GM12878 (cell line): ENCODE data around the gene TNFSF8. TPM values are rescaled to one million over a fixed set of nuclear protein-coding genes. Genes with fewer than 3 reads are reported as not detected.
A peak's percentile ranks its signal among the peaks of the same experiment; 100 is the strongest.

Experiments used
- ATAC-seq: fragments of 200-7000 bp; cut with Tn5 transposase; 3 replicates; pipeline ENCODE4 v1.9.1; 2020; ENCODE audit warnings: mild to moderate bottlenecking, moderate library complexity
- BruUV-seq: library from RNA; stranded (reverse); fragments of 400-500 nt; replicated peaks from 2 replicates; lab custom pipeline; 2021; lab: Mats Ljungman, UMichigan
- CTCF ChIA-PET: fragments of 300-600 bp; sonication (Branson Sonifier 250); formaldehyde crosslinking; extraction: SDS; loops from one replicate; lab custom pipeline; 2021; ENCODE audit warnings: inconsistent platforms; lab: Yijun Ruan, JAX
- POLR2A ChIA-PET: fragments of 350-600 bp; formaldehyde crosslinking; extraction: SDS; loops from one replicate; lab custom pipeline; 2021; ENCODE audit warnings: inconsistent platforms; lab: Charles Lee
- RAD21 ChIA-PET: fragments of 300-600 bp; sonication (Branson Sonifier 250); formaldehyde crosslinking; loops from one replicate; lab custom pipeline; 2023; ENCODE audit warnings: antibody characterized with exemption; ENCODE audit not compliant: unreplicated experiment; lab: Charles Lee
- SMC1A ChIA-PET: fragments of 300-600 bp; sonication (Branson Sonifier 250); formaldehyde crosslinking; loops from one replicate; lab custom pipeline; 2023; ENCODE audit not compliant: unreplicated experiment, uncharacterized antibody; lab: Charles Lee
- DNase-seq: peaks from one replicate; pipeline ENCODE4 v3.0.0-alpha.2; 2011; ENCODE audit warnings: low read depth, low spot score
- FAIRE-seq: peaks from 3 replicates; lab custom pipeline; 2011; peaks lifted over from hg19 to GRCh38; lab: Jason Lieb, UNC
- H2AFZ ChIP-seq: 2 replicates; pipeline ENCODE4 v1.6.0; 2011; ENCODE audit warnings: low read depth, low read length, control low read depth; ENCODE audit not compliant: control insufficient read depth
- H3K27ac ChIP-seq: 2 replicates; pipeline ENCODE4 v1.5.1; 2011; ENCODE audit warnings: control low read depth; ENCODE audit not compliant: control insufficient read depth, insufficient read depth
- H3K27me3 ChIP-seq, 2 experiments: replicated peaks in 1 of 2; 2 replicates each; pipeline versions ENCODE4 v1.6.0 to v1.6.1; 2011; ENCODE audit warnings: low read length in 1 of 2; ENCODE audit not compliant: control insufficient read depth in 2 of 2, insufficient read depth in 2 of 2
- H3K36me3 ChIP-seq, 2 experiments: 2 replicates each; pipeline ENCODE4 v1.5.1; 2011; ENCODE audit warnings: low read length in 1 of 2; ENCODE audit not compliant: control insufficient read depth in 2 of 2, insufficient read depth in 2 of 2
- H3K4me1 ChIP-seq: 2 replicates; pipeline ENCODE4 v1.6.1; 2011; ENCODE audit warnings: mild to moderate bottlenecking, low read length, moderate library complexity, mixed read lengths; ENCODE audit not compliant: control insufficient read depth, insufficient read depth
- H3K4me2 ChIP-seq: 2 replicates; pipeline ENCODE4 v1.6.0; 2011; ENCODE audit warnings: control low read depth; ENCODE audit not compliant: control insufficient read depth, insufficient read depth
- H3K4me3 ChIP-seq: fragments of 200-600 bp; sonication (generic); 2 replicates; pipeline ENCODE4 v1.5.1; 2016
- H3K79me2 ChIP-seq: 2 replicates; pipeline ENCODE4 v1.6.0; 2011; ENCODE audit warnings: low read length; ENCODE audit not compliant: control insufficient read depth, insufficient read depth
- H3K9ac ChIP-seq: 2 replicates; pipeline ENCODE4 v1.8.0; 2011; ENCODE audit warnings: low read length, control low read depth, mixed read lengths; ENCODE audit not compliant: control insufficient read depth, insufficient read depth
- H3K9me3 ChIP-seq: replicated peaks from 3 replicates; pipeline ENCODE4 v1.5.1; 2011; ENCODE audit warnings: mild to moderate bottlenecking, low read length; ENCODE audit not compliant: control insufficient read depth, insufficient read depth
- H4K20me1 ChIP-seq: 2 replicates; pipeline ENCODE4 v1.6.0; 2011; ENCODE audit not compliant: control insufficient read depth, insufficient read depth
- BHLHE40 ChIP-seq, 2 experiments: fragments of 450-650 bp in 1 of 2; IDR thresholded peaks; 2 replicates each; pipeline ENCODE4 v1.6.1; 2011 to 2017; ENCODE audit warnings: low read depth in 2 of 2, borderline replicate concordance in 1 of 2, improper control_type of control experiment in 1 of 2, low read length in 1 of 2, mild to moderate bottlenecking in 1 of 2
- BRCA1 ChIP-seq: IDR thresholded peaks from 2 replicates; pipeline ENCODE4 v1.6.1; 2011; ENCODE audit warnings: low read depth, low read length, improper control_type of control experiment
- EED ChIP-seq: sonication (generic); IDR thresholded peaks from 2 replicates; pipeline ENCODE4 v1.6.1; 2016; ENCODE audit warnings: antibody characterized with exemption, low read depth
- HCFC1 ChIP-seq: fragments of 150-350 bp; IDR thresholded peaks from 2 replicates; pipeline ENCODE4 v1.6.1; 2014; ENCODE audit warnings: low read length
- IKZF2 ChIP-seq, 2 experiments: fragments of 450-650 bp; IDR thresholded peaks; 2 replicates each; pipeline ENCODE4 v1.6.1; 2017; ENCODE audit warnings: mild to moderate bottlenecking in 2 of 2, moderate library complexity in 2 of 2
- NFIC ChIP-seq: IDR thresholded peaks from 2 replicates; pipeline ENCODE4 v1.6.1; 2012; ENCODE audit warnings: low read depth, mild to moderate bottlenecking, inconsistent platforms, low read length, moderate library complexity
- PAX8 ChIP-seq: fragments of 450-650 bp; IDR thresholded peaks from 2 replicates; pipeline ENCODE4 v1.6.1; 2017; ENCODE audit warnings: mild to moderate bottlenecking, moderate library complexity
- RELA ChIP-seq: fragments of 450-650 bp; IDR thresholded peaks from 2 replicates; pipeline ENCODE4 v1.8.0; 2014; ENCODE audit warnings: borderline replicate concordance; ENCODE audit not compliant: partially characterized antibody
- RUNX3 ChIP-seq: IDR thresholded peaks from 2 replicates; pipeline ENCODE4 v1.6.1; 2012; ENCODE audit warnings: low read length, inconsistent platforms
- SIX5 ChIP-seq: IDR thresholded peaks from 2 replicates; pipeline ENCODE4 v1.6.1; 2011; ENCODE audit warnings: mild to moderate bottlenecking, low read depth, low read length, moderate library complexity; ENCODE audit not compliant: severe bottlenecking
- SMAD5 ChIP-seq: IDR thresholded peaks from 2 replicates; pipeline ENCODE4 v1.6.1; 2016; ENCODE audit warnings: antibody characterized with exemption, low read depth
- TCF3 ChIP-seq: IDR thresholded peaks from 2 replicates; pipeline ENCODE4 v1.6.1; 2012; ENCODE audit warnings: low read depth, mild to moderate bottlenecking, low read length, borderline replicate concordance; ENCODE audit not compliant: insufficient read depth
- ZBED1 ChIP-seq: IDR thresholded peaks from 2 replicates; pipeline ENCODE4 v1.6.1; 2016; ENCODE audit warnings: borderline replicate concordance
- ZNF384 ChIP-seq: IDR thresholded peaks from 2 replicates; pipeline ENCODE4 v1.6.1; 2012; ENCODE audit warnings: low read depth, mild to moderate bottlenecking, low read length, improper control_type of control experiment, borderline replicate concordance
- ZNF622 ChIP-seq: fragments of 450-650 bp; IDR thresholded peaks from 2 replicates; pipeline ENCODE4 v1.6.1; 2017; ENCODE audit warnings: mild to moderate bottlenecking, inconsistent platforms
- WGBS: methylation state at CpG from one replicate; pipeline ENCODE4 v1.1.6; 2016; ENCODE audit warnings: low lambda C conversion rate; ENCODE audit not compliant: insufficient replicate concordance, insufficient coverage; ENCODE audit errors: missing lambda C conversion rate; 5-methylcytosine and 5-hydroxymethylcytosine counted together
- in situ Hi-C: fragments of 300-500 bp; cut with MboI; formaldehyde crosslinking; loops from 9 replicates; pipeline ENCODE4 v1.14.3; 2018; ENCODE audit warnings: mixed read lengths
- intact Hi-C: fragments of 100-400 bp; cut with micrococcal nuclease; formaldehyde crosslinking; loops from one replicate; pipeline ENCODE4 v1.14.2; 2022; ENCODE audit not compliant: unreplicated experiment
- polyA plus RNA-seq, 11 experiments: library from polyadenylated mRNA; depleted of rRNA in 4 of 11; unstranded in 6 of 11; stranded (reverse) in 5 of 11; fragments of >200 nt; fragmentation: Nextera tagmentation in 4 of 11; fragmentation: Illumina TruSeq in 1 of 11; extraction: Ambion mirVana in 4 of 11; extraction: Trizol in 1 of 11; gene quantifications; 1 replicate in 1 of 11; 2 replicates in 10 of 11; pipeline versions ENCODE4 v1.2.1 to v1.2.3, GENCODE V29; 2011 to 2016; ENCODE audit warnings: inconsistent platforms in 2 of 11, missing spikeins in 2 of 11, low read depth in 1 of 11
- total RNA-seq, 4 experiments: library from RNA; depleted of rRNA in 3 of 4; stranded (reverse); fragments of >200 nt in 3 of 4; fragmentation: Illumina TruSeq in 1 of 4; extraction: Trizol in 1 of 4; gene quantifications; 2 replicates each; pipeline versions ENCODE4 v1.2.1 to v1.2.3, GENCODE V29; 2013 to 2021
- TF ChIP-seq, protein P1 (sequence below): IDR thresholded peaks from 2 replicates; pipeline ENCODE4 v1.6.1; 2012; ENCODE audit warnings: low read length, inconsistent platforms

TNFSF8 gene
- total and polyA plus RNA-seq, 10 of the 15 experiments (the other 5 are each of a cell fraction or from before 2014, with no cell fraction given) = 0.10 to 0.29 (median 0.15) TPM; not detected in 7

DNA sequence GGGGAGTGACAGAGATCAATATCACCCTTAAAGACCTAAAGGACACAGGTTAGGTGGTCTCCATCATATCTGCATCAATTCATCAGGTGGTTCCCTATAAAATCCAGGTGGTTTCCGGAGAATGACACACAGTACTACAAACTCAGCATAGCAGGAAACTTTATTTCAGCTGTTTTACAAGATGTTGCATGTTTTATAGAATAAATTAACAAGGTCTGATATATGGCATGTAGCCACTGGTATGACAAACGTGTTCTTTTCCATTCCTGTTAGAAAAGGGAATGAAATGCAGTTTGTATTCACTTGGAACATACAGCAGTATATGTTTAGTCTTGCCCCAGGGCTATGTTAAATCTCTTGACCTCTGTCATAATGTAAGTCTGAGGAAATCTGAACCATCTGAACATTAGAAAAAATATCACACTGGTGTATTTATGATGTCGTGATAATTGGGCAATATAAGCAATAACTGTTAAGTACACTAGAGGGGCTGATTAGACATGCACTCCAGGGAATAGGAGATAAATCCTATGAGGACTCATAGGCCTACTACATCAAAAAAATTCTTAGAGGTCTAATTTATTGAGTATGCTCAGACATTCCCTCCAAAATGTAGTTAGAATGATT is 42.2 kb upstream of the TNFSF8 start (continued):
- TF ChIP-seq BRCA1 (no peak), ZNF384 (no peak)

DNA sequence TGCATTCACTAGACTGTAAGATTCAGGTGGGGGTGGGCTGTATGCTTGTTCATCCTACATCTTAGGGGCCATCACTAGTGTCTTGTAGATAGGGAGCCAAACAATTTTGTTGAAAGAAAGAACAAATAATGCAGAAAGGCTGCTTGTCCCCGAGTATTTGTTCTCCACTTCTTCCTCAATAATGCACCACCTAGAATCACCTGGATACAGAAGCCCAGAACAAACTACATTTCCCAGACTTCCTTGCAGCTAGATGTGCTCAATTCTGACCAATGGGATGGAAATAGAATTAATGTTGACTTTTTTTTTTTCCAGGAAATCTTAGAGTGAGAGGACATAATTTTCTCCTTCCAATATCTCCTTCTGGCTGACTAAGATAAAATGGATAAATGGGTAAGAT is 38.9 kb upstream of the TNFSF8 start:
- peak; percentile 33 for ATAC-seq

DNA sequence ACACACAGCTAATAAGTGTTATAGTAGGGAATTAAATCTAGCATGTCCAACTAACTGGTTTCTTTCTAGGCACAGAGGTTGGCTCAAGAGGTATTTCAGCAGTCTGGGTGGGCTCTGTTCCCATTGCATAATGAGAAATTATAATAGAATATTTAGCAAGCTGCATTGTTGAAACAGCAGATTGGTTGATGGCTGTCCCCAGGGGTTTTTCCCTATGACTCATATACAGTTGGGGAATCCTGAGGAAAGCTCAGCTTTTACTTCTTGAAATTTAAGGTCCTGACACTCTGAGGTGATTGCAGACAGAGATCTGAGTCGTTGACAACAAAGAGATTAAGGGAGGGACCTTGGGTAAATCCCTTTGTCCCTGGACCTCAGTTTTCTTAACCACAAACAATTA is 38.3 kb upstream of the TNFSF8 start:
- no peaks in the 10 kb centered on the region; the same call in 1 of the 2 replicates for H4K20me1 ChIP-seq
- in situ Hi-C loops (no loop called here), intact Hi-C loops (no loop called here)
- H3K9me3 ChIP-seq = no peaks in the 10 kb centered on the region; the same call in 2 of the 3 replicates
- no peaks in the 10 kb centered on the region for H3K36me3 ChIP-seq
- SMC1A ChIA-PET = interaction anchor here (0.6 to 4.9 kb wide), 6 partner anchors 9 to 240 kb away, joined by 3 to 46 read pairs (median 4); no protein-coding TSS in a partner anchor
- DNase-seq (no peak), FAIRE-seq (no peak), ATAC-seq (peak; percentile 85)
- H3K4me3 ChIP-seq = no peak overlapping the region
- 0% methylated on average over 1 of the region's 1 CpG for WGBS
- RAD21 ChIA-PET = interaction anchor here (0.5 to 4.7 kb wide), 5 partner anchors 13 to 315 kb away, joined by 3 to 28 read pairs (median 3); no protein-coding TSS in a partner anchor
- no peaks in the 10 kb centered on the region; a peak in 1 of 4 replicates for H3K27me3 ChIP-seq
- POLR2A ChIA-PET = no interaction called here
- BruUV-seq = no TSS peak
- no peak overlapping the region for H3K9ac ChIP-seq
- H3K27ac ChIP-seq = no peak overlapping the region
- H3K4me1 ChIP-seq = no peaks in the 10 kb centered on the region
- no peaks in the 10 kb centered on the region for H3K79me2 ChIP-seq
- H3K4me2 ChIP-seq = no peak overlapping the region
- CTCF ChIA-PET = interaction anchor here (0.9 to 1.8 kb wide), 6 partner anchors 21 to 583 kb away, joined by 3 to 7 read pairs (median 4); no protein-coding TSS in a partner anchor
- H2AFZ ChIP-seq = no peak overlapping the region
- TF ChIP-seq ZNF622 (no peak), RELA (peak; percentile 29), TCF3 (no peak), ZBED1 (peak; percentile 61; the same call in 1 of the 2 replicates), NFIC (peak; percentile 48; the same call in 1 of the 2 replicates), PAX8 (no peak), IKZF2 (IDR thresholded peaks at IDR 0.05) (peak in 1 of 2 experiments; percentile 18; a peak in 2 of 4 replicates), RUNX3 (peak; percentile 62; the same call in 1 of the 2 replicates), BHLHE40 (IDR thresholded peaks at IDR 0.05; ENCODE audit: borderline replicate concordance in 1 of 2, low read depth in 2 of 2, low read length in 1 of 2) (0 out of 4 replicates have a peak, but pooled peaks of 1 of the 2 experiments have one; percentile 10), EED (no peak)
- TF ChIP-seq, protein P1, sequence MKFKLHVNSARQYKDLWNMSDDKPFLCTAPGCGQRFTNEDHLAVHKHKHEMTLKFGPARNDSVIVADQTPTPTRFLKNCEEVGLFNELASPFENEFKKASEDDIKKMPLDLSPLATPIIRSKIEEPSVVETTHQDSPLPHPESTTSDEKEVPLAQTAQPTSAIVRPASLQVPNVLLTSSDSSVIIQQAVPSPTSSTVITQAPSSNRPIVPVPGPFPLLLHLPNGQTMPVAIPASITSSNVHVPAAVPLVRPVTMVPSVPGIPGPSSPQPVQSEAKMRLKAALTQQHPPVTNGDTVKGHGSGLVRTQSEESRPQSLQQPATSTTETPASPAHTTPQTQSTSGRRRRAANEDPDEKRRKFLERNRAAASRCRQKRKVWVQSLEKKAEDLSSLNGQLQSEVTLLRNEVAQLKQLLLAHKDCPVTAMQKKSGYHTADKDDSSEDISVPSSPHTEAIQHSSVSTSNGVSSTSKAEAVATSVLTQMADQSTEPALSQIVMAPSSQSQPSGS = peak; percentile 23; the same call in 1 of the 2 replicates

More for the DNA sequence above, 38.9 kb upstream of the TNFSF8 start:
- no peaks in the 10 kb centered on the region for H3K79me2 ChIP-seq
- FAIRE-seq = no peak
- CTCF ChIA-PET = interaction anchor here (0.9 to 3.2 kb wide), 7 partner anchors 11 to 583 kb away, joined by 3 to 21 read pairs (median 5); no protein-coding TSS in a partner anchor
- no peak for DNase-seq
- SMC1A ChIA-PET = interaction anchor here (0.6 to 4.9 kb wide), 6 partner anchors 9 to 239 kb away, joined by 3 to 46 read pairs (median 4); no protein-coding TSS in a partner anchor
- no peak overlapping the region for H2AFZ ChIP-seq
- H3K27me3 ChIP-seq = no peaks in the 10 kb centered on the region; a peak in 1 of 4 replicates
- TF ChIP-seq SIX5 = peak; percentile 38
- TF ChIP-seq SMAD5 = no peak
- 0 out of 2 replicates have a peak, but pooled peaks have one; percentile 38 for TF ChIP-seq HCFC1
- intact Hi-C loops (no loop called here), in situ Hi-C loops (no loop called here)
- no peaks in the 10 kb centered on the region for H3K4me1 ChIP-seq
- H4K20me1 ChIP-seq = no peaks in the 10 kb centered on the region; the same call in 1 of the 2 replicates
- no peak overlapping the region for H3K4me3 ChIP-seq
- H3K27ac ChIP-seq = no peak overlapping the region
- H3K9ac ChIP-seq = no peak overlapping the region
- no TSS peak for BruUV-seq
- RAD21 ChIA-PET = interaction anchor here (4.7 kb wide), 1 partner anchor 20 kb away, joined by 28 read pairs; no protein-coding TSS in a partner anchor
- H3K9me3 ChIP-seq = no peaks in the 10 kb centered on the region
- POLR2A ChIA-PET = no interaction called here
- no peak overlapping the region for H3K4me2 ChIP-seq
- H3K36me3 ChIP-seq = no peaks in the 10 kb centered on the region
- WGBS = 0% methylated on average over 1 of the region's 1 CpG
